OCI-LY1 (cell line): Measurements from ENCODE around the gene ZC3H11A.
"Not testable (repeated sequence)": the region's sequence is repeated elsewhere in the genome, so short reads cannot be mapped to it uniquely, and the experiment has no call there.

Source experiments
- H2AFZ ChIP-seq: fragments of 200-600 bp; sonication (generic), shearing (Covaris generic); 2 replicates; pipeline ENCODE4 v1.6.0; 2014; ENCODE audit warnings: antibody characterized with exemption, mild to moderate bottlenecking, low read length
- H3F3A ChIP-seq: fragments of 200-600 bp; sonication (generic), shearing (Covaris generic); 2 replicates; pipeline ENCODE4 v1.6.0; 2014; ENCODE audit warnings: mild to moderate bottlenecking, antibody characterized with exemption, low read length, moderate library complexity; ENCODE audit not compliant: insufficient read depth
- H3K27ac ChIP-seq: fragments of 200-600 bp; sonication (generic); 2 replicates; pipeline ENCODE4 v1.5.1; 2014; ENCODE audit warnings: low read length, mixed run types, mild to moderate bottlenecking, low read depth; ENCODE audit not compliant: poor library complexity, severe bottlenecking
- H3K27me3 ChIP-seq: fragments of 200-600 bp; sonication (generic); 2 replicates; pipeline ENCODE4 v1.6.0; 2014; ENCODE audit warnings: antibody characterized with exemption, mild to moderate bottlenecking, low read length, moderate library complexity; ENCODE audit not compliant: insufficient read depth
- H3K36me3 ChIP-seq: fragments of 200-600 bp; sonication (generic); 2 replicates; pipeline ENCODE4 v1.6.1; 2014; ENCODE audit warnings: mild to moderate bottlenecking, antibody characterized with exemption, low read length, moderate library complexity, mixed read lengths; ENCODE audit not compliant: insufficient read depth
- H3K4me1 ChIP-seq: fragments of 200-600 bp; sonication (generic); 2 replicates; pipeline ENCODE4 v1.5.1; 2014; ENCODE audit warnings: mild to moderate bottlenecking, low read length, moderate library complexity; ENCODE audit not compliant: insufficient read depth, severe bottlenecking
- H3K4me2 ChIP-seq: fragments of 200-600 bp; sonication (generic), shearing (Covaris generic); 2 replicates; pipeline ENCODE4 v1.6.1; 2014; ENCODE audit warnings: low read length
- H3K4me3 ChIP-seq: fragments of 200-600 bp; sonication (generic); 2 replicates; pipeline ENCODE4 v1.5.1; 2014; ENCODE audit warnings: low read length, low read depth, mild to moderate bottlenecking, mixed read lengths; ENCODE audit not compliant: poor library complexity, severe bottlenecking
- H3K79me2 ChIP-seq: fragments of 200-600 bp; shearing (Covaris generic); 2 replicates; pipeline ENCODE4 v1.6.1; 2016; ENCODE audit warnings: mixed run types, low read length, mixed read lengths; ENCODE audit not compliant: insufficient read depth
- H3K9ac ChIP-seq: fragments of 200-600 bp; sonication (generic), shearing (Covaris generic); 2 replicates; pipeline ENCODE4 v1.6.1; 2014; ENCODE audit warnings: mild to moderate bottlenecking, low read length, mixed read lengths
- H3K9me2 ChIP-seq: fragments of 200-600 bp; sonication (generic), shearing (Covaris generic); 2 replicates; pipeline ENCODE4 v1.6.1; 2014; ENCODE audit warnings: low read depth, mild to moderate bottlenecking, low read length, mixed read lengths
- H3K9me3 ChIP-seq: fragments of 200-600 bp; shearing (Covaris generic); 2 replicates; pipeline ENCODE4 v1.6.1; 2014; ENCODE audit warnings: low read length, mixed read lengths
- H4K20me1 ChIP-seq: fragments of 200-600 bp; sonication (generic), shearing (Covaris generic); 2 replicates; pipeline ENCODE4 v1.6.0; 2016; ENCODE audit warnings: mild to moderate bottlenecking, low read length; ENCODE audit not compliant: insufficient read depth
- CTCF ChIP-seq: fragments of 200-600 bp; sonication (generic), shearing (Covaris generic); IDR thresholded peaks from 2 replicates; pipeline ENCODE4 v1.5.1; 2017; ENCODE audit warnings: mild to moderate bottlenecking, antibody characterized with exemption, low read length, moderate library complexity, mixed read lengths
- EZH2 ChIP-seq: fragments of 200-600 bp; sonication (generic), shearing (Covaris generic); IDR thresholded peaks from 2 replicates; pipeline ENCODE4 v1.8.0; 2017; ENCODE audit warnings: borderline replicate concordance, mixed run types, mild to moderate bottlenecking, antibody characterized with exemption, low read length, moderate library complexity, mixed read lengths

Gene ZC3H11A

GRCh38 chr1:203828002-203828401 is 32.6 kb downstream of the ZC3H11A start:
- no peak overlapping the region for H3K4me3 ChIP-seq
- H3K27ac ChIP-seq: no peak overlapping the region
- no peak overlapping the region for H3K9ac ChIP-seq
- H3K9me3 ChIP-seq: no peaks in the 10 kb centered on the region
- TF ChIP-seq EZH2: no peak
- no peak for TF ChIP-seq CTCF
- no peak overlapping the region for H3K4me2 ChIP-seq
- no peaks in the 10 kb centered on the region for H3K9me2 ChIP-seq
- no peak overlapping the region for H2AFZ ChIP-seq
- H3F3A ChIP-seq: no peaks in the 10 kb centered on the region
- H3K36me3 ChIP-seq: peaks cover 93% of the 10 kb centered on the region
- no peaks in the 10 kb centered on the region; the same call in 1 of the 2 replicates for H3K79me2 ChIP-seq
- H3K4me1 ChIP-seq: no peaks in the 10 kb centered on the region
- H3K27me3 ChIP-seq: no peaks in the 10 kb centered on the region
- no peaks in the 10 kb centered on the region for H4K20me1 ChIP-seq

- Histone ChIP-seq H2AFZ (no peak overlapping the region), H3K4me3 (no peak overlapping the region), H3K27ac (no peak overlapping the region), H3K9me3 (no peaks in the 10 kb centered on the region), H3K27me3 (no peaks in the 10 kb centered on the region), H3K36me3 (peaks cover 89% of the 10 kb centered on the region), H3K9me2 (no peaks in the 10 kb centered on the region), H3F3A (no peaks in the 10 kb centered on the region), H3K9ac (no peak overlapping the region), H3K4me1 (no peaks in the 10 kb centered on the region), H4K20me1 (no peaks in the 10 kb centered on the region), H3K79me2 (no peaks in the 10 kb centered on the region; the same call in 1 of the 2 replicates), H3K4me2 (no peak overlapping the region)
- TF ChIP-seq EZH2 (no peak), CTCF (no peak)
Measured at GRCh38 chr1:203828503-203828902, 33.1 kb downstream of the ZC3H11A start.

GRCh38 chr1:203829247-203829646 is 33.8 kb downstream of the ZC3H11A start:
- not testable (repeated sequence) for H4K20me1 ChIP-seq, H3K9me3 ChIP-seq, H3K9me2 ChIP-seq, H3K27me3 ChIP-seq, H2AFZ ChIP-seq, H3K4me2 ChIP-seq, H3K79me2 ChIP-seq, H3K4me3 ChIP-seq, H3F3A ChIP-seq, H3K9ac ChIP-seq, H3K4me1 ChIP-seq, H3K27ac ChIP-seq
- peaks cover 90% of the 10 kb centered on the region for H3K36me3 ChIP-seq

- Histone ChIP-seq H3K4me2 (no peak overlapping the region), H3F3A (no peaks in the 10 kb centered on the region), H3K4me1 (no peaks in the 10 kb centered on the region), H4K20me1 (no peaks in the 10 kb centered on the region), H2AFZ (no peak overlapping the region), H3K36me3 (peaks cover 95% of the 10 kb centered on the region), H3K79me2 (no peaks in the 10 kb centered on the region), H3K9me3 (no peaks in the 10 kb centered on the region), H3K27ac (no peak overlapping the region), H3K4me3 (no peak overlapping the region), H3K27me3 (no peaks in the 10 kb centered on the region), H3K9me2 (no peaks in the 10 kb centered on the region), H3K9ac (no peak overlapping the region)
- no peak for TF ChIP-seq EZH2
- no peak for TF ChIP-seq CTCF
Measured at GRCh38 chr1:203835476-203835875, 40.1 kb downstream of the ZC3H11A start.
